GM12892 (cell line): ENCODE measurements around the gene PROCR.
"Not testable (repeated sequence)": the region's sequence is repeated elsewhere in the genome, so short reads cannot be mapped to it uniquely, and the experiment has no call there.

Source experiments
- POLR2A ChIP-seq: IDR thresholded peaks from 2 replicates; pipeline ENCODE4 v1.6.1; 2011; ENCODE audit warnings: low read depth, low read length, control low read depth
- TAF1 ChIP-seq: IDR thresholded peaks from 2 replicates; pipeline ENCODE4 v1.6.1; 2011; ENCODE audit warnings: low read depth, mild to moderate bottlenecking, control low read depth, low read length, borderline replicate concordance

GRCh38 chr20:35193031-35193791, 21.3 kb downstream of the PROCR start:
- not testable (repeated sequence) for TF ChIP-seq TAF1, POLR2A
